Neural cell (in vitro differentiated cells): ENCODE data around the gene PPL.

ENCODE experiments used
- CTCF ChIP-seq: fragments of 450-650 bp; IDR thresholded peaks from 2 replicates; pipeline ENCODE4 v1.5.1; 2014; ENCODE audit warnings: antibody characterized with exemption, mild to moderate bottlenecking, moderate library complexity; ENCODE audit not compliant: poor library complexity, severe bottlenecking
- EP300 ChIP-seq: fragments of 450-650 bp; conservative IDR thresholded peaks from 2 replicates; pipeline ENCODE4 v1.6.1; 2014; ENCODE audit warnings: antibody characterized with exemption, mild to moderate bottlenecking, moderate library complexity; ENCODE audit not compliant: poor library complexity, severe bottlenecking
- EZH2 ChIP-seq: fragments of 200-600, 300-800 bp; shearing (Covaris generic), sonication (generic); IDR thresholded peaks from 2 replicates; pipeline ENCODE4 v1.6.1; 2014; ENCODE audit warnings: antibody characterized with exemption, low read length, borderline replicate concordance, mild to moderate bottlenecking; ENCODE audit not compliant: insufficient read depth, poor library complexity, severe bottlenecking
- POLR2AphosphoS5 ChIP-seq: IDR thresholded peaks from 2 replicates; pipeline ENCODE4 v1.6.1; 2012
- RAD21 ChIP-seq: fragments of 450-650 bp; conservative IDR thresholded peaks from 2 replicates; pipeline ENCODE4 v1.6.1; 2014; ENCODE audit warnings: antibody characterized with exemption, mild to moderate bottlenecking, moderate library complexity
- REST ChIP-seq: IDR thresholded peaks from 2 replicates; pipeline ENCODE4 v1.6.1; 2012; ENCODE audit warnings: borderline replicate concordance
- SMC3 ChIP-seq: fragments of 450-650 bp; conservative IDR thresholded peaks from 2 replicates; pipeline ENCODE4 v1.6.1; 2014; ENCODE audit warnings: antibody characterized with exemption, mild to moderate bottlenecking, moderate library complexity; ENCODE audit not compliant: poor library complexity

GRCh38 chr16:4847774-4848587 is 89.0 kb downstream of the PPL start:
- TF ChIP-seq CTCF = no peak
- no peak for TF ChIP-seq RAD21
- no peak for TF ChIP-seq EZH2
- TF ChIP-seq EP300 = no peak
- TF ChIP-seq POLR2AphosphoS5 = no peak
- no peak for TF ChIP-seq REST
- TF ChIP-seq SMC3 = no peak
